ENCODE measurements around the gene EVI5L.

The EVI5L gene

DNA sequence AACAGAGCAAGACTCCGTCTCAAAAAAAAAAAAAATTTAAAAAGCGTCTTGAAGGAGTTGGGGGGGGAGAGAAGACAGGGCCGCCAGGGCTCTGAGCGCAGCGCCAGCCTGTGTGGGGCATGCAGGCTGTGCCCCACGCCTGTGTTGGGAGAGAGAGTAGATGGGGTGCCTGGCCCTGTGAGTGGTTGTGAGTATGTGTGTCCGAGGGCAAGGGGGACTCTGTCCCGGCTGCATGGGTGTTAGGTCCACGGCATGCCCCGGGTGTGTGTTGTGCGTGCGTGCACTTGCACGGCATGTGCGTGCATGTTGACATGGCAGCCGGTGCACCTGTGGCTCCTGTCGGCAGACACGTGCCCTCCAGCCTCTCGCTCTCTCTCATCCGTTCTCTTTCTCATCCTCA, 77.1 kb downstream of the EVI5L start:
- DNase-seq (ENCODE audit: low read depth), result no peak
- Histone ChIP-seq H3K4me3 (ENCODE audit: low read length) (no peak overlapping the region), H3K36me3 (ENCODE audit: control insufficient read depth, insufficient read depth, low read length, severe bottlenecking) (peaks cover 30% of the 10 kb centered on the region), H3K9ac (ENCODE audit: low read length) (no peak overlapping the region), H3K4me1 (ENCODE audit: control insufficient read depth, insufficient read depth, low read length) (peaks cover 21% of the 10 kb centered on the region), H3K27me3 (replicated peaks; ENCODE audit: control insufficient read depth, insufficient read depth, low read length) (no peaks in the 10 kb centered on the region), H3K9me3 (ENCODE audit: control insufficient read depth, low read length) (no peaks in the 10 kb centered on the region)

DNA sequence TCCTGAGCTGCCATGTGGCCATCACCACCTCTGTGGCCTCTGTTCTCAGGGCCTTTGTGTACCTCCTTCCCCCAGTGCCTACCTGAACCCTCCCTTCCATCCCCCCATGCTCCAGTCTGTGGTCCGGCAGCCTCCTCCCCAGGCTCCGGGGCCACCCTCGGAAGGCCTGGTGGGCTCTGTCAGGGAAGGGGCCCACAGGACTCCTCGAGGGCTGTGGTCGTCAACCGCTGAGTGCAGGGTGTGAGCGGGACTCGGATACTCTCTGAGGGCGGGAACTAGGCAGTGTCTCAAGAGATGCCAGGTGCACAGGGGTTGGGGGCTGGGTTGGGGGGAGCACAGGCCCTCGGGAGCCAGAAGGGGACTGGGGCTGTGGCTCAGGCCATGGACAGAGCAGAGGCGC, 77.5 kb downstream of the EVI5L start:
- no peaks in the 10 kb centered on the region for H3K9me3 ChIP-seq (ENCODE audit: control insufficient read depth, low read length)
- DNase-seq (ENCODE audit: low read depth), result no peak
- peaks cover 32% of the 10 kb centered on the region for H3K36me3 ChIP-seq (ENCODE audit: control insufficient read depth, insufficient read depth, low read length, severe bottlenecking)
- no peaks in the 10 kb centered on the region for H3K27me3 ChIP-seq (replicated peaks; ENCODE audit: control insufficient read depth, insufficient read depth, low read length)
- peaks cover 19% of the 10 kb centered on the region for H3K4me1 ChIP-seq (ENCODE audit: control insufficient read depth, insufficient read depth, low read length)
- H3K4me3 ChIP-seq (ENCODE audit: low read length), result no peak overlapping the region
- H3K9ac ChIP-seq (ENCODE audit: low read length), result no peak overlapping the region

DNA sequence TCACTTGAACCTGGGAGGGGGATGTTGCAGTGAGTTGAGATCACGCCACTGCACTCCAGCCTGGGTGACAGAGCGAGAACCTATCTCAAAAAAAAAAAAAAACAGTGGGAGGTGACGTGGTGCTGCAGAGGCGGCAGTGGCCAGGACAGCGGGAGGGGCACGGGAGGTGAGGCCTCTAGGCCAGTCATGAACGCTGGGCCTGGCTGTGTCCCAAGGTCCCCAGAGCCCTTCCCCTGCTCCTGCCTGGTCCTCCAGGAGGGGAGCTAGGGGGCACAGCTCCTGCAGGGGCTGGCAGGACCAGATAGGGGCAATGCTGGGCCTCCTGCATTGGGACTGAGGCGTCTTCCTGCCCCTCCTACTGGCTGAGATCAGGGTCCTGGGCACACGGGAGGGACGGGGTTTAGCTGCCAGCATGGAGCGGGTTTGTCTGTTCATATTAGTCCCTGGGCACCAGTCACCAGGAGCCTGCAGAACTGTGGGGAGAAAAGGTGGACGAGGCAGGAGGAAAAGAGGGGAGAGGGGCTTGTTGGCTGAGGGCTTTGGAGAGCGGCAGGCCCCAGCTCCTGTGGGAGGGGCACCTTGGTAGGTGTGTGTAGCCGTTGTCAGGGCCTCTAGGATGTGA, 78.2 kb downstream of the EVI5L start:
- Histone ChIP-seq H3K9ac (ENCODE audit: low read length) (no peak overlapping the region), H3K4me3 (ENCODE audit: low read length) (no peak overlapping the region), H3K9me3 (ENCODE audit: control insufficient read depth, low read length) (no peaks in the 10 kb centered on the region), H3K27me3 (replicated peaks; ENCODE audit: control insufficient read depth, insufficient read depth, low read length) (no peaks in the 10 kb centered on the region), H3K36me3 (ENCODE audit: control insufficient read depth, insufficient read depth, low read length, severe bottlenecking) (peaks cover 35% of the 10 kb centered on the region), H3K4me1 (ENCODE audit: control insufficient read depth, insufficient read depth, low read length) (peaks cover 12% of the 10 kb centered on the region)
- no peak for DNase-seq (ENCODE audit: low read depth)

DNA sequence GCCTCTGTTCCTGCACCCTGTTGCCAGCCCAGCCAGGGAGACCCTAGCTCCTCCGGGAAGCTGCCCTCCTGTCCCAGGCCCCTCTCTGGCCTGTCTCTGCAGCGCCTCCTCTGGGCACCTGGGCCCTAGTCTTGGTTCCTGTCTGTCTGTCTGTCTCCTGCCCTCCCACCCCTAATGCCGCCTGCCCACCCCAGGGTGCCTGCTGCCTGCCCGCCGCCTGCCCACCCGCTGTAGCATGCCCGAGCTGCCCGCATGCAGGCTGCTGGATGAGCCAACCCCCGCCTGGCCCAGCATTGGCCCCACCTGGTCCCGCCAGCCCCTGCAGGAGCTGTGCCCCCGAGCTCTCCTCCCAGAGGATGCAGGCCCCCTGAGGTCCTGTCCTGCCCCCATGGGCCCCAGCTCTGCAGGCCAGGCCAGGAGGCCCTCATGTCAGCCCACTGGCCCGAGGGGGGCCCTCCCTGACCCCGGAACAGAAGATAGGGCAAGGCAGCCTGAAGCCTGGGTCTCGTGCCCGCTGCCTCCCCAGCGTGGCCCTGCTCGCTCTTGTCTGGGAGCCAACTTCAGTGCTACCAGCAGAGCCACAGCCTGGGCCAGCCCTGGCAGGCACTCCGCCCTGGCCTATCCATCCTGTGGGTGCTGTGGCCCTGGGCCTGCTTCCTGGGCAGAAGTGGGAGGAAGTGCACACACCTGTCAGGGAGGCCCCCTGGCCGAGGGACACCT, 78.9 kb downstream of the EVI5L start:
- Histone ChIP-seq H3K36me3 (ENCODE audit: control insufficient read depth, insufficient read depth, low read length, severe bottlenecking) (peaks cover 35% of the 10 kb centered on the region), H3K27me3 (replicated peaks; ENCODE audit: control insufficient read depth, insufficient read depth, low read length) (no peaks in the 10 kb centered on the region), H3K4me1 (ENCODE audit: control insufficient read depth, insufficient read depth, low read length) (peaks cover 12% of the 10 kb centered on the region), H3K4me3 (ENCODE audit: low read length) (no peak overlapping the region), H3K9me3 (ENCODE audit: control insufficient read depth, low read length) (no peaks in the 10 kb centered on the region), H3K9ac (ENCODE audit: low read length) (no peak overlapping the region)
- DNase-seq (ENCODE audit: low read depth), result no peak

DNA sequence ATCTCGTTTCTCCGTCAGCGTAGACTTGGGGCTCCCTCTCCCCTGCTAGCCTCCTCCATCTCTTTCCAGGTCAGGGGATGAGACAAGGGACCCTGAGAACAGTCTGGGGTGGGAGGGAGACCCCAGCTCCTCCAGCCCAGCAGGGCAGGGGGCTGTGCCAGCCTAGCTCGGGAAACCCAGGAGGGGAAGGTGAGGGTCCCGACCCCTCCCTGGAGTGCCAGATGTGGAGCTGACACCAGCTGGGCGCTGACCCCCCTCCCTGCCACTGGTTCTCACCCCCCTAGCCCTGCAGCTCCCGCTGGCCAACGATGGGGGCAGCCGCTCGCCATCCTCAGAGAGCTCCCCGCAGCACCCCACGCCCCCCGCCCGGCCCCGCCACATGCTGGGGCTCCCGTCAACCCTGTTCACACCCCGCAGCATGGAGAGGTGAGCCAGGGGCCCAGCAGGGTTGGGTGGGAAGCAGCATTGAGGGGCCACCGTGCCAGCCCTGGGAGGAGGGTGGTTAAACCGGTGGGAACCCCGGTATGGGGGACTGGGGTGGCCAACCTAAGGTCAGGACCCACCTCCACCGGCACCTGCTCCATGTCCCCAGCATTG, 79.6 kb downstream of the EVI5L start:
- Histone ChIP-seq H3K9ac (ENCODE audit: low read length) (no peak overlapping the region), H3K4me3 (ENCODE audit: low read length) (no peak overlapping the region), H3K36me3 (ENCODE audit: control insufficient read depth, insufficient read depth, low read length, severe bottlenecking) (peaks cover 35% of the 10 kb centered on the region), H3K4me1 (ENCODE audit: control insufficient read depth, insufficient read depth, low read length) (peaks cover 10% of the 10 kb centered on the region), H3K9me3 (ENCODE audit: control insufficient read depth, low read length) (no peaks in the 10 kb centered on the region), H3K27me3 (replicated peaks; ENCODE audit: control insufficient read depth, insufficient read depth, low read length) (no peaks in the 10 kb centered on the region)
- DNase-seq (ENCODE audit: low read depth), result no peak

DNA sequence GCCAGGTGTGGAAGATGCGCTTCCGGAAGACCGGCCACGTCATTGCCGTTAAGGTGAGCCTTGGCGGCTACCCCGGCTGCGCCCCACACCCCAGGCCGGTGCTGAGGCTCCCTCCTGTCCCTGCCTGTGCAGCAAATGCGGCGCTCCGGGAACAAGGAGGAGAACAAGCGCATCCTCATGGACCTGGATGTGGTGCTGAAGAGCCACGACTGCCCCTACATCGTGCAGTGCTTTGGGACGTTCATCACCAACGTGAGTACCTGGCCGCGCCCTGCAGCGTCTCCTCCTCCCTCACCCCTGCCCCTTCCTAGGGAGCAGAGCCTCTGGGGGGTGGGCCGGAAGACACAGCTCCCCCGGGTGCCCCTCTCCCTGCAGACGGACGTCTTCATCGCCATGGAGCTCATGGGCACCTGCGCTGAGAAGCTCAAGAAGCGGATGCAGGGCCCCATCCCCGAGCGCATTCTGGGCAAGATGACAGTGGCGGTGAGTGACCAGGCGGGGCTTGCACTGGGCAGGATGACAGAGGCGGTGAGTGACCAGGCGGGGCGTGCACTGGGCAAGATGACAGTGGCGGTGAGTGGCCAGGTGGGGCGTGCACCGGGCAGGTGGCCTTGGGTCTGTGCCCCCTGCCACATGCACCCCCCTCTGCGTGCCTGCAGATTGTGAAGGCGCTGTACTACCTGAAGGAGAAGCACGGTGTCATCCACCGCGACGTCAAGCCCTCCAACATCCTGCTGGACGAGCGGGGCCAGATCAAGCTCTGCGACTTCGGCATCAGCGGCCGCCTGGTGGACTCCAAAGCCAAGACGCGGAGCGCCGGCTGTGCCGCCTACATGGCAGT, 80.5 kb downstream of the EVI5L start:
- Histone ChIP-seq H3K27me3 (replicated peaks; ENCODE audit: control insufficient read depth, insufficient read depth, low read length) (no peaks in the 10 kb centered on the region), H3K4me3 (ENCODE audit: low read length) (no peak overlapping the region), H3K9ac (ENCODE audit: low read length) (no peak overlapping the region), H3K9me3 (ENCODE audit: control insufficient read depth, low read length) (no peaks in the 10 kb centered on the region), H3K4me1 (ENCODE audit: control insufficient read depth, insufficient read depth, low read length) (peaks cover 2% of the 10 kb centered on the region), H3K36me3 (ENCODE audit: control insufficient read depth, insufficient read depth, low read length, severe bottlenecking) (peaks cover 35% of the 10 kb centered on the region)
- DNase-seq (ENCODE audit: low read depth), result no peak

DNA sequence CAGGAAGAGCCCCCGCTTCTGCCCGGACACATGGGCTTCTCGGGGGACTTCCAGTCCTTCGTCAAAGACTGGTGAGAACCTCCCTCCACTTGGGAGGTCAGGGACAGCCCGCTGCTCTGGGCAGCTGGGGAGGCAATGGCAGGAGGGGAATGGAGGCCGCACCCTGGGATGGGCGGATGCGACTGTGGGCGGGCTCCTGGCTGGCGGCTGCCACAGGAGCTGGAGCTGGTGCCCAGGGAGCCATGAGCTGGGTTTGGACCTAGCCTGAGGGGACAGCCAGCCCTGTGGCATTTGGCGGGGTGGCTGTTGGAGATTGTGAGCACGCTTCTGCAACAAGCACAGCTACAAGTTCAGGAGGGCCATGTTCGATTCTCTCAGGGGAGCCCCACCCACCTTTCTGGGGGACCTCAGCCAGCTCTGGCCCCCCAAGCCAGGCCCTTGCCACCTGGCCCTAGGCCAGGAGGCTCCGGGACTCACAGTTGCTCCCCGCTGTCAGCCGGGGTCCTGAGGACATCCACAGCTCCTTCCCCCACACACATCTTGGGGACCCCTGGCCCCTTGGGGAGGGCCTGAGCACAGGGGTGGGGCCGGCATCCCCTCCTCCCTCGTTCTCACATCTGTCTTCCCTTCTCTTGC, 81.6 kb downstream of the EVI5L start:
- no peaks in the 10 kb centered on the region for H3K27me3 ChIP-seq (replicated peaks; ENCODE audit: control insufficient read depth, insufficient read depth, low read length)
- no peak for DNase-seq (ENCODE audit: low read depth)
- H3K4me3 ChIP-seq (ENCODE audit: low read length), result no peak overlapping the region
- H3K4me1 ChIP-seq (ENCODE audit: control insufficient read depth, insufficient read depth, low read length), result peaks cover 6% of the 10 kb centered on the region
- H3K9ac ChIP-seq (ENCODE audit: low read length), result no peak overlapping the region
- H3K9me3 ChIP-seq (ENCODE audit: control insufficient read depth, low read length), result no peaks in the 10 kb centered on the region
- H3K36me3 ChIP-seq (ENCODE audit: control insufficient read depth, insufficient read depth, low read length, severe bottlenecking), result peaks cover 29% of the 10 kb centered on the region

DNA sequence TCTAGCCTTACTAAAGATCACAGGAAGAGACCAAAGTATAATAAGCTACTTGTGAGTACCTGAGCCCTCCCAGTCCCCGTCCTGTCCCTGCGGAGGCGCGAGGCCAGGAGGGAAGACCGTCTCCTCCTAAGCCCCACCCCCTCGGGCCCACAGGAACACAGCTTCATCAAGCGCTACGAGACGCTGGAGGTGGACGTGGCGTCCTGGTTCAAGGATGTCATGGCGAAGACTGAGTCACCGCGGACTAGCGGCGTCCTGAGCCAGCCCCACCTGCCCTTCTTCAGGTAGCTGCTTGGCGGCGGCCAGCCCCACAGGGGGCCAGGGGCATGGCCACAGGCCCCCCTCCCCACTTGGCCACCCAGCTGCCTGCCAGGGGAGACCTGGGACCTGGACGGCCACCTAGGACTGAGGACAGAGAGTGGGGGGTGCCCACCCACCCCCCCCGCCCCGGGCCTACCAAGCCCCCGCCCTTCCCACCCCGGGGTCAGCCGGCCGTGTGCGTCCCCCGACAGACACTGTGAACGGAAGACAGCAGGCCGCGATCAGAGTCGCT, 82.2 kb downstream of the EVI5L start:
- no peaks in the 10 kb centered on the region for H3K9me3 ChIP-seq (ENCODE audit: control insufficient read depth, low read length)
- peaks cover 6% of the 10 kb centered on the region for H3K4me1 ChIP-seq (ENCODE audit: control insufficient read depth, insufficient read depth, low read length)
- no peak overlapping the region for H3K4me3 ChIP-seq (ENCODE audit: low read length)
- H3K36me3 ChIP-seq (ENCODE audit: control insufficient read depth, insufficient read depth, low read length, severe bottlenecking), result peaks cover 29% of the 10 kb centered on the region
- H3K9ac ChIP-seq (ENCODE audit: low read length), result no peak overlapping the region
- no peaks in the 10 kb centered on the region for H3K27me3 ChIP-seq (replicated peaks; ENCODE audit: control insufficient read depth, insufficient read depth, low read length)
- DNase-seq (ENCODE audit: low read depth), result no peak

DNA sequence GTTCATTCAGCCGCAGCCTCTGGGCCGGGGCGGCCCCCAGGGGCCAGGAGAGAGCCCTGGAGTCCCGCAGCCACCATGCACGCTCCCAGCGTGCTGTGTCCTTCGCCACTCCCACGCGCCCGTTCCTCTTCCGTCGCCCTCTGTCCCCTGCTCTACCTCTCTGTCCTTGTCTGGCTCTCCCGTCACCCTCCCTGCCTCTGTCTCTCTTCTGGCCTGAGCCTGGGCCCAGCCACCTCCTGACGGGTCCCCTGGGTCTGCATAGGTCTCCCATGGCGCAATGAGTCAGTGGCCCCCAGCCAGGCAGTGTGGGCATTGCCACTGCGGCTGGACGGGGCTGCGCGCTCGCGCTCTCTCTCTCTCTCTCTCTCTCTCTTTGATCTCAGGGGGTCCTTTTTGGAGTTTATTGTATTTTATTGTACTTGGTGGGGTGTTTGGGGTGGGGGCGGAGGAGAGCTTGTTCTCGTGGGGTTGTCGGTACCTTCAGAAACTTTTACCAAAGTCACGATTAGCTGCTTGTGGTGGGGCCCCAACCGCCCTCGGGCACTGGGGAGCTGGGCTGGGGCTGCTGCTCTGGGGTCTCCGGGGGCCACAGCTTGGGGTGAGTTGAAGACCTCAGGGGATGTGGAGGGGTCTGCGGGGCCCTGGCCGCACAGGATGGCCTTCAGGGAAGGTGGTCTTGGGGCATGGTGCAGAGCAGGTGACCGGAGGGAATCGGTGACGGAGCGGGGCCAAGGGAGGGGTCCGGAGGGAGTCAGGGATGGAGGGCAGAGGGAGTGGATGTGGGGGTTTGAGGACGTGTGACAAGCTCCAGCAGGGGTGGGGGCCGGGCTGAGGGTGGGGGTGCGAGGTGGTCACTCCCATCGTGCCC, 82.9 kb downstream of the EVI5L start:
- Histone ChIP-seq H3K9me3 (ENCODE audit: control insufficient read depth, low read length) (no peaks in the 10 kb centered on the region), H3K9ac (ENCODE audit: low read length) (no peak overlapping the region), H3K36me3 (ENCODE audit: control insufficient read depth, insufficient read depth, low read length, severe bottlenecking) (peaks cover 29% of the 10 kb centered on the region), H3K4me1 (ENCODE audit: control insufficient read depth, insufficient read depth, low read length) (peaks cover 6% of the 10 kb centered on the region), H3K4me3 (ENCODE audit: low read length) (no peak overlapping the region), H3K27me3 (replicated peaks; ENCODE audit: control insufficient read depth, insufficient read depth, low read length) (no peaks in the 10 kb centered on the region)
- DNase-seq (ENCODE audit: low read depth), result no peak

DNA sequence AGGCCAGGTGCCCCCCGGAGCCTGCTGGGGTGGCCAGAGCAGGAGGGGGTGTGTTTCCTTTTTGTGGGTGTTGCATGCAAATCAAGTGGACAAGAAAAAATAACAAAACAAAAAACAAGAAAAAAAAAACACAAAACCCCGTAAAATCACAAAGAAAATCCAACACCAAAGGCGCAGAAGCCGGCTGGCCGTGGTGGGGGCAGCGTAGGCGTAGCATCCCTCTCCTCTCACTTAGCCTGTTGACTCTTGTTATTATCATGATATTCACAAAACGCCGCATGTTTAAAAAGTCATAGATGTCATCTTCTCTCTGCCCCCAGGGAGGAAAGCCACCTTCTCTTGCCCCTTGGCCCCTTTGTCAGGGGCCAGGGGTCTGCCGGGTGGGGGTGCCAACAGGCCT, 83.6 kb downstream of the EVI5L start:
- DNase-seq (ENCODE audit: low read depth), result no peak
- Histone ChIP-seq H3K9ac (ENCODE audit: low read length) (no peak overlapping the region), H3K4me1 (ENCODE audit: control insufficient read depth, insufficient read depth, low read length) (peaks cover 6% of the 10 kb centered on the region), H3K27me3 (replicated peaks; ENCODE audit: control insufficient read depth, insufficient read depth, low read length) (no peaks in the 10 kb centered on the region), H3K4me3 (ENCODE audit: low read length) (no peak overlapping the region), H3K9me3 (ENCODE audit: control insufficient read depth, low read length) (no peaks in the 10 kb centered on the region), H3K36me3 (ENCODE audit: control insufficient read depth, insufficient read depth, low read length, severe bottlenecking) (peaks cover 29% of the 10 kb centered on the region)
